Erythroblast (primary cell): ENCODE results near the gene SIK2.

Experiments used
- GATA1 ChIP-seq: IDR thresholded peaks from 2 replicates; pipeline ENCODE4 v1.6.1; 2011; ENCODE audit warnings: low read depth, mild to moderate bottlenecking, control low read depth, low read length, moderate library complexity
- POLR2A ChIP-seq: IDR thresholded peaks from 2 replicates; pipeline ENCODE4 v1.6.1; 2011; ENCODE audit warnings: mild to moderate bottlenecking, low read length

DNA sequence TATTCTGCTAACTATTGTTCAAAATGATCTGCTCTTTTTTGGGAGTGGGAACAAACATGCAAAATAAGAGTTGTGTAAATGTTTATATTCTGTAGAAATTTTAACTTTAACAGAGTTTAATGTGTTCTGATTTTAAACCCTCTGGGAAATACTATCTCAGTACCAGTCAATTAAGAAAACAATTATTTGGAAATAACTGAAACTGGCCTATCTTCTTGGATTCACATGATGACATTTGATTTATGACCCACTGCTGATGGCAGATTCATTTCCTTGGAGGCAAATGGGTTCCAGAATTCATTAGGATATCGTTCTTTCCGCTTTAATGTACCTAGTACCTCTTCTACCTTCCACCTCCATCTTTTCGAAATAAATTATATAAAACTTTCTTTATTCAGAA, 5.5 kb downstream of the SIK2 start:
- no peak for TF ChIP-seq POLR2A
- no peak for TF ChIP-seq GATA1
